Brain pericyte (primary cell): Measurements from ENCODE around the gene SATB1.

ENCODE experiments used
- DNase-seq: peaks from one replicate; pipeline ENCODE4 v3.0.0-alpha.2; 2012; ENCODE audit warnings: low read depth, low spot score

Gene SATB1

DNA sequence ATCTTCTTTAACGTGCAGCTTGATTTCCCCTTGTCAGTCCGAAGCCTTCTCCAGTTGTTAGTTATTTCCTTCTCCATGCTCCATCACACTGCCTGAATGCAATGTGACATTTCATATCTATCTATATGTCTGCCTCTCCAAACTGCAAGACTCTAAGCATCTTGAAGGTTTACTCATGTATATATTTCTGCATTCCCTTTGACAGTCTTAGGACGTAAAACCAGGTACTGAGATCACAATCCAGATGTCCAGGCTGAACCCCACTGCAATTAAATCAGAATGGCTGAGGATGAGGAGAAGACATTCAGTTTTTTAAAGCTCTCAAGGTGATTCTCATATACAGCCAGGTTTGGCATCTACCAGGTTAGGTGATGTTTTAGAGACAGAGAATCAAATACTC, 6.1 kb upstream of the SATB1 start:
- no peak for DNase-seq

DNA sequence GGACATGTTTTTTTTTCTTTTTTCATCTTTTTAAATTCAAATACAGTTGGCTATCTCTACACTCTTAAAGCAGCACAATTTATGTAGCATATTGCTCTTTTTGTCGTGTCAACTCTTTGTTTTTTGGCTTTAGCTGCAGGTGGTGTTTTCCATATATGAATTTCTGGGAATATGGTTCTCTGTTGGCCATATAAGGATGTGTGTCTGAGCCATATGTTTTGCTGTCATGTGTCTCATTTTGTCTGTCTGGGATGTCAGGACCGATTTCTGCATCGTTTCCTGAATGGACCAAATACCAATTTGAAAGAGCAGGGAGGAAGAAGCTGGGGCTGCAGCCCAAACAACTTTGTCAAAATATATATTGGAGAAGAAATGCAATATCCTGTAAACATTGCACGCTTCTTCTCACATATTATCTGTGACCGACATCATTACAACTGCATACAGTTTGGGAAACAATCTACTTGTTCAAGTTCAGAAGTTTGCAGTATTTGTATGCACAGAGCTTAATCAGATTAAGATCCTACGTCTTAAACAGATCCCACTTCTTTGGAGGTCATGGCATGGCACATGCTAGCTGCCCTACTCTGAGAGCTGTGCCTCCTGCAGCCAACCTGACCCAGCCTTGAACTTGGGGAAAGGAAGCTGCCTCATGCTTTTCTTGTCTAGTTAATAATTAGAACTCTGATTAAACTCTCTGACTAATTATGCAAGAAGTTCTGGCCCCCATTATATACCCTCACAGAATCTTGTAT, 4.0 kb upstream of the SATB1 start:
- DNase-seq, result no peak

DNA sequence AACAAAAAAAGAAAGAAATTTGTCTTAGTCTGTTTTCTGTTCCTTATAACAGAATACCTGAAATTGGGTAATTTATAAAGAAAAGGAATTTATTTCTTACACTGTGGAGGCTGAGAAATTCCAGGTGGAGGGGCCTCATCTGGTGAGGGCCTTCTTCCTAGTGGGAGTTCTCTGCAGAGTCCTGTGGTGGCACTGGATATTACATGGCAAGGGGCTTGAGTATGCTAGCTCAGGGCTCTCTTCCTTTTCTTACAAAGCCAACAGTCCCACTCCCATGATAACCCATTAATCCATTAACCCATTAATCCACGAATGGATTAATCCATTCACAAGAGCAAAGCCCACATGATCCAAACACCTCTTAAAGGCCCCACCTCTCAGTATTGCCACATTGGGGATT, 2.9 kb upstream of the SATB1 start:
- DNase-seq, result no peak

DNA sequence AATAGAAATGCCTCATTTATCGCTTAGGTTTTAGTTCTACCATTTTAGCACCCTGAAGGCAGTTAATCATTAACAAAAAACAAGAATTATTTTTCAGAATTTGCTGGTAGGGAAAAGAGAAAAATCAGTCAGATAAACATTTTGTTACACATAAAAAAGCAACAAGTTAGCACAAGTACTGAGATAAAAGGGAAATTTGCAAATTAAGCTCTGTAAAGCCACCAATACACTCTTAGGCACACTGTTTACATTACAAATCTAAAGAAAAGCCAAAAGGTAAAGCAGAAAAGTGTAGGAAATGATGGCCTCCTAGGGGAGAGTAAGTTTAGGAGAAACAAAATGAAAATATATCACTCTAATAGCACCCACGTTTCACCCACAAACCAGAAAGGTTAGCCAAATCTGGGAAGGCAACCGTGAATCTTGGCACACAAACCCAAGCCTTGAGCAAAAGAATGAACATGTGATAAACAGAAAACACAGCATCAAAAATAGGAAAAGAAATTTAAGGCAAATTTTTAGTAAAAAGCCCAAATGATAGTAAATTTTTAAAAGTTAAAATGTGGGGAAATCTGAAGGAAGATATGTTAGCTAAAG, 1.6 kb upstream of the SATB1 start:
- DNase-seq, result no peak

DNA sequence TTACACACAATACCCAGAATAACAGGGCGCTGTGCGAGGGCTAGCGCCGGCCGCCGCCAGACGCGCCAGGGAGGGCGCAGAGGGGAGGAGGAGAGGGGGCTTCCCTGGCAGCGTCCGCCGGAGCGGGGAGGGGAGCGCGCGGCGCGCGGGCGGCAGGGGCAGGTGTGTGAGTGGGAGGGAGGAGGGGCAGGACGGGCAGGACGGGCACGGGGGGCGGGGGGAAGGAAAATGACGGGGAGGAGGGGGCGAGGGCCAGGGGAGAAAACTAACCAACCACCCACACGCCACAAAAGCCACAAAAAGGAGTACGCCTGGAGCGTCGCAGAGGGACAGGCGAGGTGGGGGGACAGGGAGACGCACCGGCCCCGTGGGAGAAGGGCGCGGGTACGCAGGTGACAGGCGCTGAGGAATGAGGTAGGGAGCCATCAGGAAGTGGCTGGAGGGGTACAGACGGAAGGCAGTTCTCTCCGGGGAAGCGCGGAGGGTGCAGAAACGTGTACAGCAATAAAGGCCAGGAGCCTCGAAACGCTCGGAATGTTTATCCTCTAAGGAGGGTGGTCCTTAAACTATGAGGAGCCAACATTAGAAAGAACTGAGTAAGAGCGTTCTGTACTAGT, 610 bp upstream of the SATB1 start:
- DNase-seq, result no peak

DNA sequence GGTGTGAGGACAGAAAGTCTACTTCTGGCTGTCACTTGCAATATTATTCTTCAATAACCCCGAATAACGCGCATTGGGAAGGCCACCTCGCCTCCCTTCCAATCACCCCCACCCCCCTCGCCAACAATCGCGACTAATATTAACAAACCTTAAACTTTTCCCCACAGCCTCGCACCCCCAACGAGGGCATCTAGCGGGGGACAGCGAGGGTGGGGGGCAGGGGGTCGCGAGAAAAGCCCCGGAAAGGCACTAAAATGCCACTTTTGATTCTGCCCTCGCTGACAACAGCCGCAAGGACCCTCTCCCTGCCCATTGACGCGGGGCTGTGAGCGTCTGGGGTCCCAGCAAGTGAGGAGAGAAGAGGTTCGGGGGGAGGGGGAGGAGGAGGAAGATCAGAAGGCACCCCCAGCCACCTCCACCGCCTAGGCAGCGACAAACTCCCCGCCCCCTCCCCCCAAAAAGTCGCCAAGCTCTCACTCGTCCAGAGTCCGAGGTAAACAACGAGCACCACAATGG, 868 bp downstream of the SATB1 start:
- no peak for DNase-seq

DNA sequence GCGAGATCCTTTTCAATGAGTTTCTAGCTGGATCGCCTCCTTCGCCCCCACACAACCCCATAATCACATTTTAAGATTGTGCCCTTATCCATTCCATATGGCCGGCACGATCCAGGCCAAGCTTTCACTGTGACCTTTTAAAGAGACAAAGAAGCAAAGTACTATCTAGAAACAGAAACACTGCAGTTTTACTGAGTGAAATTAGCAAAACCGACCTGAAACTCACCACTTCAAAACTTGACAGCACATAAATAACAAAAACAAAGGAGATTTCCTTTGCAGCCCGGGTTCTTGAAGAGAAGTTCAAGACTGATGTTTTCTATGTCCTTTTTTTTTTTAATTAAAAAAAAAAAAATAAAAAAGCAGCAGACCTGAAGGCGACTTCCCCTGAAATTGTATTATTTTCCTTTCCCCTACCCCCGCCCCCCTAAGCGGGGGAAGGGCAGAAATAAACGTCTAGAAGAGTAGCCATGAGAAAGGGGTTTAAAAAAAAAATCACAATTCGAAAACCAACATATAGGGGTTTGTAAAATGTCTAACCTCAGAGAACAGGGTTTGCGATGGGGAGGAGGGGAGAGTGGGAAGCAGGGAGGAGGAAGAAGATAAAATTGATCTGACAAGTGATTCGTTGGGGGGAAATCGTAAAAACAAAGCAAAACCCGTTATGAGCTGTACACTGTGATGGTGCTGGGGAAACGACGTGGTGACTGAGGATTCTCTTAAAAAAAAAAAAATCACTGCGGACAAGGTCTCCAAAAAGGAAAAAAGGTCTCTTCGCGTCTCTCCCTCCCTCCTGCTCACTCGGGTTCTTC, 1.5 kb downstream of the SATB1 start:
- DNase-seq, result no peak

DNA sequence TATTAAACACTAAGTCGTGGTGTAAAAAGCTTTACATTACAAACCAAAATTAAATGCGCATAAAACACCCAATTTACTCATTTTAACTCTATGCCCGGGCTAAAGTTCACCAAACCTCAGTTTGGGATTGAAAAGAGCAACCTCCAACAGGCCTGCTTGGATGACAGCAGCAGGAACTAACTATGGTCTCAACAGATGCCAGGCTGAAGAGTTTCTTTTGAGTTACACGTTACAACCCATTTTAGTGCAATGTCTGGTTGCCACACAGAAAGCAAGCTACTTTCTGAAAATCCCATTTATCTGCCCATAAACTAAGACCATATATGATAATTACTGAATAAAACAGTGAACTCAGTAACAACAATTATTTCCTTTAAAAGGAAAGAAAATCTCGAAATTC, 2.2 kb downstream of the SATB1 start:
- DNase-seq, result no peak

DNA sequence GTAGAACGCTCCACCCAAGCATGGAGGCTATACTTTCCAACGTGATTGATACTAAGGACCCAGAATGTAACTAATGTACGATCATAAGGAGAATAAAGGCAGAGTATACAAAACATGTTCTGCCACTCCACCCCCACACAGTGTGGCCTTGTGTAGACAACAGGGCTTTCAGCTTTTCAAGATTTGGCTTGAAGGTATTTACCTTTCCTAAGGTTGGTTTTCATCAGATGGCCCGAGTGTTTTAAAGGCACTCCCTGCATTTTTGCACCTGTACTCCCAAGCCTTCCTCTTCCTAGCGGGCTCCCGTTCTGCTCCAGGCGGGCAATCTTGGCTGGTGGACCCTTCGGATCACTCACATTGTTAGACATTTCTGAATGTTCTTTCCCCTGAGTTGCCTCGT, 4.6 kb downstream of the SATB1 start:
- DNase-seq, result no peak

DNA sequence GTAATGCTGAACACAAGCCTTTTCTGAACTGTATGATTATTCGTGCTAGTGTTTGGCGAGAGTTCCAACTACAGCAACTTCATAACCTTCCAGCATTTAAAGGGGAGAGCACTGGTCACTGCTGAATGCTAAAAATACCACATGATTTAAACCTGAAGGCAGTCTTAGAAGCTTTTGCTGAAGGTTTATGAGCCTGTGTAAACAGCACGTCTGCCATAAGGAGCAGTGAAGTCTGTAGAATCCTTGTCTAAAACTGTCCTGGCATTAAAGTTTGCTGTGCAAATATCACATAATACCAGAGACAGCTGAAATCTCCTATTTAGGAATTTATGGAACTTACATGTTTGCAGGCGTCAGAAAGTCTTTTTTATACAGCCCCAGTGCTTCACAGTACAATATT, 5.9 kb downstream of the SATB1 start:
- DNase-seq, result no peak

DNA sequence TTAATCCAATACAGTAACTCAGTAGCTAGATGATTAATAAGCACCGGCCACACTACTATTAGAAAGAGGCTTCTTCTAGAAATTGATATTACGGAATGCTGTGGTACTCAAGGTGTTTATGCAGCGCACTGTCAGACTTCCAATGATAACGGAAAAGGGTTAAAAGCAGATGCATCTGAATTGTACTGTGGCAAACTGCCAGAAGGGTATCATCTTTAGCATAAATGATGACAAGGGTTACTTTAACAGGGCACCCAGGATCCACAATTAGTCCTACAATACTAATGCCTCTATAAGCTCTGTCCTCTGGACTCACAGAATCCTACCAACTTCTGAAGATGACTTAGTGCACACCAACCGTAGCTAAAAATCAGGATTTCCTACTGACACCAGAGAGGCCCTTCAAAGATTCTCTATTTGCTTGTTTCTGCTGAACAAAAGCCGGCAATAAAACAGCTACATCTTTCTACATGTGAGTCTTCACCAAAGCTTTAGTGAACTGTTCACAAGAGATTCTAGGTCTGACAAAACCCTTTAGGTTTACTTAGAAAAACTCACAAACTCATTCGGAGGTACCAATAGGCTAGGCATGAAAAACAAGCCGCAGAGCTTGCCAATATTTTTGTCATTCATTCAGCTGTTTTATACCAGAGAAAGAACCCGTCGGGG, 7.1 kb downstream of the SATB1 start:
- no peak for DNase-seq

DNA sequence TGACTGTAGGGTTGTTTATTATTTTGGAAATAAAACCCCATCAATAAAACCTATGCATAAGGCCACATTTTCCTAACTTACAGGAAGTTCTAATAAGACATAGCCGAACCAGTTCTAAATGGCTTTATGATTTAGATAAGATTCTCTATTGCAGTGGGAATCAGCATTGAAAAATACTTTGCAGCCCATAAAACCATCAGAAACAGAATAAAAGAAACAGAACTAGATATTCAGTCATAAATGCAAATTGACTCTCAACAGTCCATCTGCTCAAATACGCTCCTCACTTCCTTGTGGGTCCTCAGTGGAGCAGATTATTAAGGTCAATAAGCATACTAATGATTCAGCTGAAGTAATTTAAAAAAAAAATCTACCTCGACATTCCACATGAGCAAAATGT, 8.8 kb downstream of the SATB1 start:
- no peak for DNase-seq

DNA sequence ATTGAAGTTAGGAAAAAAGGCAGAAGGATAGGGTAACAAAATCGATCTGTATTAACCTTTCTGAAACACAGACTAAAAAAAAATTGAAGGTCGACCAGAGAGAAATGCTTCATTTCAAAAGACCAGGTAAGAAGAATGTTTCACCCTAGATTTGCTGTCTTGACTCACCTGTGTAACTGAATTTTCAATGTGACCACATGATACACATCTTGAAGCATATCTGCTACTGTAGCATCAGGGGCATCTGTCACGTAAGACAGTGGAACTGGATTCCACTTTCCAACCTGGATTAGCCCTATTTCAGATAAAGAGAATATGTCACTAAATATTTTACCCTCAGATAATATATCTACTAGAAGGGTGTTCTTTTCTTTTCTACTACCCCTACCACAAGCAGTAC, 9.3 kb downstream of the SATB1 start:
- no peak for DNase-seq

DNA sequence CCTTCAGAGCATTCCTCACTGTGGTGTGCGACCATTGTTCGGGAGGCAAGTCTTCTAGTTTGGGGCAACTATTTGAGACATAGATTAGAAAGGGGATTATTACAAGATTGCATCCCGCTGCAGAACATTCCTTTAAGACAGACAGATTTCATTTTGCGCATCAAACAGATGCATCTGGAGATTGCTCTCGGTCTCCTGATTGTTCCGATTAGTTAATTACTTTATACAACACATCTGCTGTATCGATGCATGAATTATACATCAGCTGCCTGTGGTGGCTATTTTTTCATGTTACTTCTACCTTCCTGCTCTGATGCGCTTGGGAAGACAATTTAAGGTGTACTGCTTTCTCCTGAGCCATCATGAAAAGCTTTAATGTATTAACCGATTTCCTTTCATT, 10.0 kb downstream of the SATB1 start:
- DNase-seq, result no peak

DNA sequence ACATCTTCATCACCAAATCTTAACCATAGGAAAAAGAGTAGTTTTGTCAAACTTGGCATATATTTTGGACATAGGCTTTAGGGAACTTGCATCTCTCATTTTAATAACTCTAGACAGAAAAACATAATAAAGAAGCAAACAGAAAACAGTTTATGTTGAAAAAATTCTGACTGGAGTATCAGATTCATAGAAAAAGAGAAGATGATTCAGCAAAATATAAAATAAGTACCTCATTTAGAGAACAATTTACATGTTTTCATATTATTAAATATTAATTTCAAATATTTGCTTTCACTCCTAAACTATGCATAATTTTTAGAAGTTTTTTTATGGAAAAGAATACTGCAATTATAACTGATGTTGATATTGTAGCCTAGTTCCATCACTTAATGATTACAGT, 12.5 kb downstream of the SATB1 start:
- no peak for DNase-seq

DNA sequence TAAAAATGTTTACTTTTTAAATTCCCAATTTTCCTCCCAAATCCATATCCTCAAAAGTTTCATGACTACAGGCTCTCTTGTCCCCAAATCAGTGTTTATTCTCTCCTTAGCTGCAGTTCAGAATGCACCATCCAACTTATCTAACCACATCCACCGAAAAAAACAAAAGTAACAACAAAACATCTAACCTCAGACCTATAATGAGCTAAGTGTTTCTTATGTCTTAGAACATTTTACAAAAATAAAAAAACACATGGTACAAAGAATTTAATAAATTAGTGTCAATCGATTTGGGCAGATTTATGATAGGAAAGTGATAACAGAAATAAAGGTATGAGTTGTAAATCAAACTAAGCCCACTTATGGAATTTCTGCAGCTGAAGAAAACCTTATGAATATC, 13.6 kb downstream of the SATB1 start:
- DNase-seq, result no peak

DNA sequence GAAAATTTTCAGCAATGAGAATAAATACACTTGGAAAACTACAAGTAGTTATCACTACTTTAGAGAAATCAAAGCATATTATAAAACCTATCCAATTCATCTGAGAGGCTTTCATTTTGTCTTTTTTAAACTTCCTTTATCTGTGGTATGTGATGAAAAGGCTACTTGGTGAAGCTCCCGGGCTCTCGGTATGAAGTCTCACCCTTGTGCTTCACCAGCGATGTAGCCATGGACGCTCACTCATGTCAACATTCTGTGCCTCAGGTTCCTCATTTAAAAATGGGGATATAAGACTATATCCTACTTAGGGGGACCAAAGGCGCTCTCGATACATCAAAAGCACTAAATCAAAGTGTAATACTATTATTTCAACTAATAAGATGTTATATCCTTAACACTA, 14.9 kb downstream of the SATB1 start:
- no peak for DNase-seq

DNA sequence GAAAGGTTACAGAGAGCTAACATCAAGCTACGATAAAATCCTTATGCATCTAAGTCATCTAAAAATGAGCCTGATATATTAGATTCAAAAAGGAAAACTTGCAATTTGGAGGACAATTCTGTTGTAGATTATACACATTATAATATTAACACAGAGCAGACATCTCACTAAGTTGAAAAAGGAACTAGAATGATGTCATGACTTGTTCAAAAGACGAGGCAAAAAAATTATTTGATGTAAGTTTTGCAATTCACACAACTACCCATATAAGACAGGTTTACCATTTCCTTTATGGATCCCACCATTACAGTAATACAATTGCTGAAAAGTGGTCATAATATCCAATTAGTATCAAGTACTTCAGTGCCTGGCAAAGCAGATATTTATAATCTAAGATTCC, 15.9 kb downstream of the SATB1 start:
- no peak for DNase-seq

DNA sequence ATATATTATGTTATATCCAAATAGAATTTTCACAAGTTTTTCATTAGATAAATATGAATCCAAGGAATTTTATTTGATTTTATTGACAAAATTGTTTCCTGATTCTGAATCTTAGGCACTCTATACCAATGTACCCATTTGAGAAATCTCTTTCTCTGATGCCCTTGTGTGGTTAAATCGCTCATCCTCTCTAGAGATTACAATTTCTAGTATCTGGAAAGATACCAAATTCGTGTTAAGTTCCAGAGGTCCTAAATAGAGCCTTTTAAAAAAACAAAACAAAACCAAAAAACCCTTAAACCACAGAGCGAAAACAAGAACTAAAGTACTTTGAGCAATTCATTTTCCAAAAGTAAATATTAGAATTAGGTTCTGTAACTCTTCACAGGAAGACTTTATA, 20.0 kb downstream of the SATB1 start:
- DNase-seq, result no peak

DNA sequence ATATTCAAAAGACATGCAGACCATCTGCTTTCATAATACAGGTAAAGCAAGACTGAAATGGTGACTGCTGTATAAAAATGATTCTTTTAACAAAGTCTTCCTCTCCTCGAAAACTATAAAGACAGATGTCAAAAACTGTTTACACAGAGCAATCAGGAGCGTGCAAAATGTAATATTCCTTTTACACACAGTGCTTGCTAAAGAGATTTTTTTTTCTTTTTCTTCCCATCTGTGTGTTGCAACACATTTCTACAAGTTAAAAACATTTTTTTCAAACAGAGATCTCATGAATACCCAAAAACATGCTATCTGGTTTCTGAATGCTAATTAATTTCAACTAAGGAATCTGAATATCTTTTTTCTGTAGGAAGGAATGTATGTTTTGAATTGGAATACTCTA, 22.1 kb downstream of the SATB1 start:
- no peak for DNase-seq

DNA sequence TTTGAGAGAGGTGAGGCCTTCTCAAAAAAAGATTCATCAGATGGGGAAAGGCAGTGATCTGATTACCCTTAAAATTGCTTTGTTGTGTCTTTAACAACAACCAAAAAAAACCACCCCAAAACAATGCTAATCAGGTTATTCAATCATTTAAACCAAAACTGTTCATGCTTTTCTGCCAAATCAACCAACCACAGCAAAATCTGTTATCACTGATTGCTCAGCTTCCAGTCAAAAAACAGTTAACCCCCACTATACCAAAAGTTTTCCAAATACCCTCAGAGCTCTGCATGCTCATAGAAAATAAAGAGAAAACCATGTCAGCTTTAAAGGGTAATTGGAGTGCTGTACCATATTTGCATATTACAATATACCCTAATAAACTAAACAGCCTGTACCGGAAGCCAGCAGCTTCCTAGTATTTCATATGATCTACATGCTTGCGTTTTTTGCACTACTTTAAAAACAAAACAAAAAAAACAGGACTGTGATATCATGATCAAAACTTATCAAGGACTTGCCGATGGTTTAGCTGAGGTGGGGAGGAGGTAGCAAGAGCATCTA, 22.8 kb downstream of the SATB1 start:
- no peak for DNase-seq
